Motor neuron (in vitro differentiated cells): ENCODE results near the gene PRSS27. TPM values are rescaled to one million over a fixed set of nuclear protein-coding genes. Genes with fewer than 3 reads are reported as not detected.
"Not testable (repeated sequence)": the region's sequence is repeated elsewhere in the genome, so short reads cannot be mapped to it uniquely, and the experiment has no call there.

Source experiments
- ATAC-seq, 8 experiments: fragments of 200-7000 bp; cut with Tn5 transposase; replicated peaks in 6 of 8; 2 replicates each; pipeline ENCODE4 v1.8.0; 2021; ENCODE audit warnings: mild to moderate bottlenecking in 8 of 8, moderate library complexity in 8 of 8
- H3K27ac ChIP-seq, 2 donors: fragments of 250-450 bp; sonication (Bioruptor Pico); 2 replicates each; pipeline ENCODE4 v1.9.0; 2021; ENCODE audit warnings: antibody characterized with exemption in 2 of 2, mild to moderate bottlenecking in 2 of 2, moderate library complexity in 1 of 2
- H3K4me1 ChIP-seq, 2 donors: fragments of 250-450 bp; sonication (Bioruptor Pico); replicated peaks in 1 of 2; 2 replicates each; pipeline ENCODE4 v1.6.1; 2021; ENCODE audit warnings: antibody characterized with exemption in 2 of 2, mild to moderate bottlenecking in 2 of 2, moderate library complexity in 1 of 2
- H3K4me3 ChIP-seq, 5 donors: fragments of 250-450 bp; sonication (Bioruptor Pico); 2 replicates each; pipeline ENCODE4 v1.9.0; 2021; ENCODE audit warnings: antibody characterized with exemption in 5 of 5, mild to moderate bottlenecking in 5 of 5, moderate library complexity in 4 of 5
- WGBS, 10 experiments: fragments of 450-650 bp; shearing (Covaris generic); methylation state at CpG; one replicate each; pipeline ENCODE4 v1.0.0; 2022; 5-methylcytosine and 5-hydroxymethylcytosine counted together
- in situ Hi-C, 9 experiments: fragments of 400-800 bp; cut with MboI; loops; one replicate each; pipeline ENCODE4 v1.15.0; 2021; ENCODE audit warnings: low sequenced_read_pairs in 9 of 9, low pct_unique_long_range_greater_than_20kb in 2 of 9; ENCODE audit not compliant: unreplicated experiment in 9 of 9
- total RNA-seq, 8 experiments: library from RNA; unstranded; fragments of 300-600 nt; gene quantifications; 2 replicates each; pipeline versions ENCODE4 v1.2.3 to v1.2.4, GENCODE V29; 2022

PRSS27 gene
- total RNA-seq, 8 experiments from 2014 or later: 1.1 to 7.5 (median 4.2) TPM

DNA sequence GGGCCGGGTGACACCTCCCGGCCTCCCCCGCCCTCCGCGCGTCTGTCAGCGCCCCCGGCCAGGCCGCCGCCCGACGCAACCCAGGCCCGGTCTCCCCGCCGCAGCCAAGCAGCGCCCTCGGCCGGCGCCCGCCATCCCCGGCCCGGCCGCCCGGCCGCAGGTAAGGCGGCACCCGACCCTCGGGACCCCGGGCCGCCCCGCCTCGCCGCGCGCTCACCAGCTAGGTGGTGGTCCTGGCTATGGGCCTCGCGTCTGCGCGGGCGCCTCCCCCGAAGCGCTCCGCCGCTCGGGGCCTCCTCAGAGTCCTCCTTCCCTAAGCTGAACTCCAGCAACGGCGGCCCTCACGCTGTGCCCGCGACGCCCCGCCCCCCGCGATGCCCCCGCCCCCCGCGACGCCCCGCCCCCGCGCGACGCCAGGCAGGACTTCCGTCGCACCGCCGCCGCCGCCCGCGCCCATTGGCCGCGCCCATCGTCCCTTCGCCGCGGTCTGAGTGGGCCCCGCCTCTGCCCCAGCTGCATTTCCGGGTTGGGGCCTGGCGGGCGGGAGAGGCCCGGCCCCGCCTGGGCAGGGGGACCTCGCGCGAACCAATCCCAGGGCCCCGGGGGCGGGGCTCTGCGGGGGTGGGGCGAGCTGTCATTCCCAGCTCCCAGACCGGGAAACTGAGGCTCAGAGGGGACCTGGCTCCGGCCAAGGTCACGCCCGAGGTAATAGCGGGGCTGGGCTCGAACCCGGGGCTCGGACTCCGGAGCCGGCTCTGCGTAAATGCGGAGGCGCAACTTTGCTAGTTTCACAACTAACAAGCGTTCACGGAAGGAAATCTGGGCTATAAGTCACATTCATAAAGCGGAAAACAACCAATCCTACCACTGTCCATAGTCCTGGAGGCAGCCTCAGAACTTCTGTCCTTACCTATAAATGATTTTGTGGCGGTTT is 46.7 kb downstream of the PRSS27 start:
- peak overlapping the region; percentile 53 to 84 (median 76) for H3K4me3 ChIP-seq
- 0 to 28% (median 9%) methylated on average over 5 to 16 of the region's 107 CpGs; no CpG with 5 or more reads in 2 of the 10 experiments for WGBS, 10 experiments
- in situ Hi-C loops: no loop called here
- peak; percentile 90 to 96 (median 95) for ATAC-seq
- peak overlapping the region; percentile 66 to 77 for H3K27ac ChIP-seq
- peaks cover 9 to 12% of the 10 kb centered on the region in 2 donors for H3K4me1 ChIP-seq

DNA sequence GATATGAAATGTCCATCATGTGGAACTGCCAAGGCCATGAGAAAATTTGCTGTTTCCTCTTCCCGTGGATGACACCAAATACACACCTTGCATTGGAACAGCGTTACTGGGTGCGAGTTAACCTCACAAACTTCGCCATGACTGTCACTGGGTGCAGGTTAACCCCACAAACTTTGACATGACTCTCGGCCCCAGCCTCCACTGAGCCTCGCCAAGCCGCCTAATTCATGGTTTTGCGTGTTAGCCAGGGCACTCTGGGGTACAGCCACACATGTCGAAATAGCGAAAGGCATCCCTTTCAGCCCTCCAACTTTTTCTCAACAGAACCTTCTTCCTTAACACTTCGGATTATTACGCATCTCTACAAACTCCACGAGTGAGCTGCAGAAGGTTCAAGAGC is 48.3 kb downstream of the PRSS27 start:
- no peak overlapping the region for H3K27ac ChIP-seq
- WGBS, 10 experiments: 65 to 100% (median 85%) methylated on average over 1 to 11 of the region's 13 CpGs; no CpG with 5 or more reads in 2 of the 10 experiments
- peak overlapping the region in 1 of 5 donors; percentile 30 for H3K4me3 ChIP-seq
- in situ Hi-C loops: no loop called here
- ATAC-seq: no peak
- H3K4me1 ChIP-seq: peaks cover 9 to 12% of the 10 kb centered on the region in 2 donors

GRCh38 chr16:2671193-2671592 is 48.8 kb downstream of the PRSS27 start:
- ATAC-seq, in situ Hi-C loops, H3K27ac ChIP-seq, H3K4me3 ChIP-seq: not testable (repeated sequence)
- WGBS, 10 experiments: 100% methylated on average over 1 of the region's 10 CpGs; no CpG with 5 or more reads in 9 of the 10 experiments
- H3K4me1 ChIP-seq: peaks cover 9 to 12% of the 10 kb centered on the region in 2 donors

- H3K27ac ChIP-seq, ATAC-seq, in situ Hi-C loops: not testable (repeated sequence)
- peak overlapping the region in 4 of 5 donors; percentile 8 to 26 (median 20) for H3K4me3 ChIP-seq
- peaks cover 9 to 12% of the 10 kb centered on the region in 2 donors for H3K4me1 ChIP-seq
- WGBS, 10 experiments: 0 to 20% (median 3%) methylated on average over 1 to 5 of the region's 15 CpGs; no CpG with 5 or more reads in 7 of the 10 experiments
These were observed 50.0 kb downstream of the PRSS27 start for GRCh38 chr16:2670017-2670416.

DNA sequence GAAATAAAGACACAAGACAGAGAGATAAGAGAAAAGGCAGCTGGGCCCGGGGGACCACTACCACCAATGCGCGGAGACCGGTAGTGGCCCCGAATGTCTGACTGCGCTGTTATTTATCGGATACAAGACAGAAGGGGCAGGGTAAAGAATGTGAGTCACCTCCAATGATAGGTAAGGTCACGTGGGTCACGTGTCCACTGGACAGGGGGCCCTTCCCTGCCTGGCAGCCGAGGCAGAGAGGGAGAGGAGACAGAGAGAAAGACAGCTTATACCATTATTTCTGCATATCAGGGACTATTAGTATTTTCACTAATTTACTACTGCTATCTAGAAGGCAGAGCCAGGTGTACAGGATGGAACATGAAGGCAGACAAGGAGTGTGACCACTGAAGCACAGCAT is 50.4 kb downstream of the PRSS27 start:
- H3K27ac ChIP-seq, ATAC-seq, in situ Hi-C loops: not testable (repeated sequence)
- Histone ChIP-seq H3K4me1 (peaks cover 9 to 12% of the 10 kb centered on the region in 2 donors), H3K4me3 (peak overlapping the region in 4 of 5 donors; percentile 8 to 26 (median 20))
- WGBS, 10 experiments: no CpG with 5 or more reads among the region's 10 CpGs

DNA sequence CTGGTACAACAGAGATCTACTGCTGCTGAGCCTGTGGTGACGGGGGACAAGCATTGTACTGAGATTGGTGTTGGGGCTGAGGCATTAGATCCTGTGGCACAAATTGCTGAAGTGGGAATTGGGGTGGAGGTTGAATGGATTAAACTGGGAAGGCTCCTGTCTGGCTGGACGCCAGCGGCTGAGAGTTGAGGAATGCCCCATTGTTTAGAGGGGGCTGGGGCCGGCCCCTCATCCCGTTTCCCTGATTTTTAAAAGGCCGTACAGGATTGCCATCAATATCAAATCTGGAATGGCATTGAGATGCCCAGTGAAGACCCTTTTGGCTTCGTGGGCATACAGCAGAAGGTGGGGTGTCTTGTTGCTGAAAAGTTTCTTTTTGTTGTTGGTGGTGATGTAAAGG is 53.4 kb downstream of the PRSS27 start:
- not testable (repeated sequence) for H3K27ac ChIP-seq, ATAC-seq
- WGBS, 10 experiments: 60 to 97% (median 71%) methylated on average over 1 to 5 of the region's 7 CpGs; no CpG with 5 or more reads in 4 of the 10 experiments

DNA sequence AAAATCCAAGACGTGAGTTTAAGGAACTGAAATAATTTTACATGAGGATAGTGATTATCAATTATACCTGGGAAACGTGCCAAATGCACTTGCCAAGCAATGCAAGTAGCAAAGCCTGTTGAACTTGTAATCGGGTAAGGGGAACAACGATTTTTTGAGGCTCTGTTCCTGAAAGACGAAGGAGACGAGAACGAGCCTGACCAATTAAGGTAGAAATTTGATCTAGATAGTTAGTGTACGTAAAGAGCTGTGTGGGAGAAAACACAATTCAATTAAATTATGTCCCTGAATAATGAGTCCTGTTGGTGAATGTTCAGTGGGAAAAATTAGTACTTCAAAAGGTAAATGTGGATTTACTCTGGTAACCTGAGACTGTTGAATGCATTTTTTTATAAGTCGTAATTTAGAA is 55.4 kb downstream of the PRSS27 start:
- 58 to 94% (median 83%) methylated on average over 1 to 8 of the region's 9 CpGs; no CpG with 5 or more reads in 1 of the 10 experiments for WGBS, 10 experiments
- ATAC-seq: no peak
- Histone ChIP-seq H3K4me1 (peaks cover 0 to 1% of the 10 kb centered on the region in 2 donors), H3K4me3 (no peak overlapping the region), H3K27ac (no peak overlapping the region)
- in situ Hi-C loops: no loop called here

More for the DNA sequence above, 53.4 kb downstream of the PRSS27 start:
- in situ Hi-C loops, H3K4me1 ChIP-seq, H3K4me3 ChIP-seq: not testable (repeated sequence)

GRCh38 chr16:2663553-2664546 is 56.2 kb downstream of the PRSS27 start:
- WGBS, 10 experiments: 19 to 88% (median 75%) methylated on average over 3 to 18 of the region's 23 CpGs
- in situ Hi-C loops: no loop called here
- H3K4me3 ChIP-seq: no peak overlapping the region
- ATAC-seq: peak in 1 of 8 experiments; percentile 91
- no peaks in the 10 kb centered on the region for H3K4me1 ChIP-seq
- H3K27ac ChIP-seq: no peak overlapping the region

Other genes with a start within 250 kb of the PRSS27 start
- 1 to 10 TPM in 7 of 8 experiments, under 1 TPM in 1; 0.51 to 4.6 (median 1.4) TPM for gene NTN3, start 248.9 kb downstream of the PRSS27 start, total RNA-seq
- 10 to 100 TPM; 12.3 to 23.5 (median 14.7) TPM for gene TBC1D24, start 245.1 kb downstream of the PRSS27 start, total RNA-seq
- gene ATP6V0C, start 206.3 kb downstream of the PRSS27 start, total RNA-seq: 10 to 100 TPM; 24.7 to 75.3 (median 47.4) TPM
- 10 to 100 TPM in 6 of 8 experiments, 1 to 10 TPM in 2; 5.6 to 41.7 (median 14.4) TPM for gene AMDHD2, start 199.9 kb downstream of the PRSS27 start, total RNA-seq
- 1 to 10 TPM in 7 of 8 experiments, under 1 TPM in 1; 0.76 to 6.4 (median 2.5) TPM for gene CEMP1, start 188.8 kb downstream of the PRSS27 start, total RNA-seq
- 10 to 100 TPM; 17.0 to 31.6 (median 26.2) TPM for gene PDPK1, start 182.2 kb downstream of the PRSS27 start, total RNA-seq
- 10 to 100 TPM; 17.6 to 30.0 (median 26.2) TPM for gene KCTD5, start 37.7 kb downstream of the PRSS27 start, total RNA-seq
- gene SRRM2, start 32.4 kb upstream of the PRSS27 start, total RNA-seq: 100 to 1,000 TPM in 5 of 8 experiments, 10 to 100 TPM in 3; 66.4 to 557 (median 130) TPM
- 100 to 1,000 TPM; 244 to 395 (median 281) TPM for gene ELOB, start 57.1 kb upstream of the PRSS27 start, total RNA-seq
- gene PRSS33, start 67.3 kb upstream of the PRSS27 start, total RNA-seq: under 1 TPM in 4 of 8 experiments, not detected in 4; 0.22 to 0.51 (median 0.33) TPM
- gene PRSS41, start 78.2 kb upstream of the PRSS27 start, total RNA-seq: not detected
- gene PRSS21, start 97.0 kb upstream of the PRSS27 start, total RNA-seq: 1 to 10 TPM in 2 of 8 experiments, not detected in 6; 1.5 to 1.8 TPM
- gene ZG16B, start 110.1 kb upstream of the PRSS27 start, total RNA-seq: 1 to 10 TPM in 3 of 8 experiments, under 1 TPM in 1, not detected in 4; 0.54 to 1.4 (median 1.2) TPM
- gene PRSS22, start 137.9 kb upstream of the PRSS27 start, total RNA-seq: 1 to 10 TPM in 1 of 8 experiments, under 1 TPM in 1, not detected in 6; 0.81 to 1.0 TPM
- 100 to 1,000 TPM in 1 of 8 experiments, 10 to 100 TPM in 7; 41.6 to 136 (median 49.4) TPM for gene FLYWCH2, start 163.0 kb upstream of the PRSS27 start, total RNA-seq
- gene FLYWCH1, start 191.7 kb upstream of the PRSS27 start, total RNA-seq: 10 to 100 TPM; 15.0 to 55.9 (median 23.0) TPM
- gene KREMEN2, start 244.1 kb upstream of the PRSS27 start, total RNA-seq: 1 to 10 TPM in 5 of 8 experiments, under 1 TPM in 3; 0.36 to 5.3 (median 1.6) TPM
- 10 to 100 TPM in 7 of 8 experiments, 1 to 10 TPM in 1; 1.6 to 36.4 (median 16.8) TPM for gene PAQR4, start 249.1 kb upstream of the PRSS27 start, total RNA-seq